Fibroblast of skin of back (primary cell): ENCODE results near the gene TSPAN5.

Source experiments
- DNase-seq: peaks from one replicate; pipeline ENCODE4 v3.0.0-alpha.2; 2013

TSPAN5 gene

GRCh38 chr4:98583265-98583664, 75.1 kb downstream of the TSPAN5 start:
- DNase-seq, result no peak

GRCh38 chr4:98581126-98581525, 77.3 kb downstream of the TSPAN5 start:
- DNase-seq, result no peak

GRCh38 chr4:98577956-98578355, 80.5 kb downstream of the TSPAN5 start:
- DNase-seq, result no peak

GRCh38 chr4:98574816-98575215, 83.6 kb downstream of the TSPAN5 start:
- no peak for DNase-seq

- no peak for DNase-seq
These were observed 84.6 kb downstream of the TSPAN5 start for GRCh38 chr4:98573791-98574190.

GRCh38 chr4:98572697-98573096, 85.7 kb downstream of the TSPAN5 start:
- DNase-seq, result no peak

- DNase-seq, result no peak
These were observed 87.1 kb downstream of the TSPAN5 start for GRCh38 chr4:98571161-98571786.

GRCh38 chr4:98570151-98570797, 88.1 kb downstream of the TSPAN5 start:
- no peak for DNase-seq

- DNase-seq, result no peak
These were observed 89.3 kb downstream of the TSPAN5 start for GRCh38 chr4:98568941-98569663.

GRCh38 chr4:98567611-98568010, 90.8 kb downstream of the TSPAN5 start:
- DNase-seq, result no peak

- DNase-seq, result peak; percentile 23
These were observed 91.9 kb downstream of the TSPAN5 start for GRCh38 chr4:98566361-98567008.

- no peak for DNase-seq
These were observed 92.6 kb downstream of the TSPAN5 start for GRCh38 chr4:98565681-98566301.

GRCh38 chr4:98564852-98565251, 93.6 kb downstream of the TSPAN5 start:
- DNase-seq, result no peak

GRCh38 chr4:98560321-98560720, 98.1 kb downstream of the TSPAN5 start:
- DNase-seq, result no peak

GRCh38 chr4:98558471-98559169, 99.8 kb downstream of the TSPAN5 start:
- no peak for DNase-seq

GRCh38 chr4:98557194-98557892, 101.1 kb downstream of the TSPAN5 start:
- peak; percentile 76 for DNase-seq

- DNase-seq, result peak; percentile 19
These were observed 102.0 kb downstream of the TSPAN5 start for GRCh38 chr4:98556451-98556850.

GRCh38 chr4:98555798-98556445, 102.5 kb downstream of the TSPAN5 start:
- no peak for DNase-seq

- DNase-seq, result peak; percentile 43
These were observed 111.4 kb downstream of the TSPAN5 start for GRCh38 chr4:98546910-98547594.

GRCh38 chr4:98544818-98545414, 113.5 kb downstream of the TSPAN5 start:
- DNase-seq, result no peak
